HL-60 (cell line): ENCODE measurements around the gene TAS2R41.

ENCODE experiments used
- DNase-seq, 2 experiments: peaks; one replicate each; pipeline ENCODE4 v3.0.0-alpha.2; 2010 to 2020; ENCODE audit warnings: low read depth in 1 of 2, low spot score in 1 of 2
- H3K27ac ChIP-seq: fragments of 250-450 bp; sonication (Bioruptor Pico); replicated peaks from 2 replicates; pipeline ENCODE4 v1.5.1; 2020; ENCODE audit warnings: mild to moderate bottlenecking, moderate library complexity
- H3K27me3 ChIP-seq: fragments of 250-450 bp; sonication (Bioruptor Pico); 2 replicates; pipeline ENCODE4 v1.5.1; 2021; ENCODE audit warnings: mild to moderate bottlenecking, moderate library complexity; ENCODE audit not compliant: insufficient read depth, poor library complexity, severe bottlenecking
- H3K4me3 ChIP-seq: replicated peaks from 2 replicates; pipeline ENCODE4 v1.5.1; 2011; ENCODE audit warnings: mild to moderate bottlenecking, control low read depth, low read length; ENCODE audit not compliant: insufficient read depth
- CTCF ChIP-seq: IDR thresholded peaks from one replicate; pipeline ENCODE4 v1.5.1; 2011; ENCODE audit warnings: low read length, control low read depth, inconsistent platforms; ENCODE audit not compliant: insufficient read depth
- GABPA ChIP-seq: IDR thresholded peaks from 2 replicates; pipeline ENCODE4 v1.6.1; 2012; ENCODE audit warnings: low read depth
- POLR2AphosphoS5 ChIP-seq: IDR thresholded peaks from 2 replicates; pipeline ENCODE4 v1.6.1; 2012; ENCODE audit warnings: low read depth
- SPI1 ChIP-seq: IDR thresholded peaks from 2 replicates; pipeline ENCODE4 v1.6.1; 2012; ENCODE audit warnings: low read depth, mild to moderate bottlenecking, borderline replicate concordance
- TF ChIP-seq, protein P1 (sequence below): IDR thresholded peaks from 2 replicates; pipeline ENCODE4 v1.6.1; 2012; ENCODE audit warnings: low read depth; ENCODE audit not compliant: insufficient replicate concordance

The TAS2R41 gene

DNA sequence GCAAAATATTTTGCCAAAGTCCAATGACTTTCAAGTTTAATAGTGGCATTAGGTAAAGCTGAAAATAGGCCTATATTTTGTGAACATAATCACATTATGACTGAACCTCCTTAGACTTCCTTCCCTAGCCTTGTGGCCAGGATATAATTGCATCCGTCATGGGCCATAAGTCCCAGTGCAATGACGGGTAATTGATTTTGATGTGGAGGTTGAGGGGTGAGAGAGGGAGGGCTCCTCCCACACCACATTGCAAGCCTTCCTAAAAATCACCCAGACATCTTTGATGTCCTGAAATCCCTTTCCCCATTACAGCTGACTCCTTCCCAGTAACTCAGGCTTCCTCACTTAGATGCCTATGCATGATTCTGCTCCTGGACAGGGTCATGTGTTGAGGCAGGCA, 25.6 kb downstream of the TAS2R41 start:
- Histone ChIP-seq H3K27me3 (no peaks in the 10 kb centered on the region), H3K4me3 (no peak overlapping the region), H3K27ac (no peak overlapping the region)
- no peak for DNase-seq
- TF ChIP-seq POLR2AphosphoS5 (no peak), GABPA (no peak), SPI1 (no peak), CTCF (no peak)
- TF ChIP-seq, protein P1, sequence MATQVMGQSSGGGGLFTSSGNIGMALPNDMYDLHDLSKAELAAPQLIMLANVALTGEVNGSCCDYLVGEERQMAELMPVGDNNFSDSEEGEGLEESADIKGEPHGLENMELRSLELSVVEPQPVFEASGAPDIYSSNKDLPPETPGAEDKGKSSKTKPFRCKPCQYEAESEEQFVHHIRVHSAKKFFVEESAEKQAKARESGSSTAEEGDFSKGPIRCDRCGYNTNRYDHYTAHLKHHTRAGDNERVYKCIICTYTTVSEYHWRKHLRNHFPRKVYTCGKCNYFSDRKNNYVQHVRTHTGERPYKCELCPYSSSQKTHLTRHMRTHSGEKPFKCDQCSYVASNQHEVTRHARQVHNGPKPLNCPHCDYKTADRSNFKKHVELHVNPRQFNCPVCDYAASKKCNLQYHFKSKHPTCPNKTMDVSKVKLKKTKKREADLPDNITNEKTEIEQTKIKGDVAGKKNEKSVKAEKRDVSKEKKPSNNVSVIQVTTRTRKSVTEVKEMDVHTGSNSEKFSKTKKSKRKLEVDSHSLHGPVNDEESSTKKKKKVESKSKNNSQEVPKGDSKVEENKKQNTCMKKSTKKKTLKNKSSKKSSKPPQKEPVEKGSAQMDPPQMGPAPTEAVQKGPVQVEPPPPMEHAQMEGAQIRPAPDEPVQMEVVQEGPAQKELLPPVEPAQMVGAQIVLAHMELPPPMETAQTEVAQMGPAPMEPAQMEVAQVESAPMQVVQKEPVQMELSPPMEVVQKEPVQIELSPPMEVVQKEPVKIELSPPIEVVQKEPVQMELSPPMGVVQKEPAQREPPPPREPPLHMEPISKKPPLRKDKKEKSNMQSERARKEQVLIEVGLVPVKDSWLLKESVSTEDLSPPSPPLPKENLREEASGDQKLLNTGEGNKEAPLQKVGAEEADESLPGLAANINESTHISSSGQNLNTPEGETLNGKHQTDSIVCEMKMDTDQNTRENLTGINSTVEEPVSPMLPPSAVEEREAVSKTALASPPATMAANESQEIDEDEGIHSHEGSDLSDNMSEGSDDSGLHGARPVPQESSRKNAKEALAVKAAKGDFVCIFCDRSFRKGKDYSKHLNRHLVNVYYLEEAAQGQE = no peak

DNA sequence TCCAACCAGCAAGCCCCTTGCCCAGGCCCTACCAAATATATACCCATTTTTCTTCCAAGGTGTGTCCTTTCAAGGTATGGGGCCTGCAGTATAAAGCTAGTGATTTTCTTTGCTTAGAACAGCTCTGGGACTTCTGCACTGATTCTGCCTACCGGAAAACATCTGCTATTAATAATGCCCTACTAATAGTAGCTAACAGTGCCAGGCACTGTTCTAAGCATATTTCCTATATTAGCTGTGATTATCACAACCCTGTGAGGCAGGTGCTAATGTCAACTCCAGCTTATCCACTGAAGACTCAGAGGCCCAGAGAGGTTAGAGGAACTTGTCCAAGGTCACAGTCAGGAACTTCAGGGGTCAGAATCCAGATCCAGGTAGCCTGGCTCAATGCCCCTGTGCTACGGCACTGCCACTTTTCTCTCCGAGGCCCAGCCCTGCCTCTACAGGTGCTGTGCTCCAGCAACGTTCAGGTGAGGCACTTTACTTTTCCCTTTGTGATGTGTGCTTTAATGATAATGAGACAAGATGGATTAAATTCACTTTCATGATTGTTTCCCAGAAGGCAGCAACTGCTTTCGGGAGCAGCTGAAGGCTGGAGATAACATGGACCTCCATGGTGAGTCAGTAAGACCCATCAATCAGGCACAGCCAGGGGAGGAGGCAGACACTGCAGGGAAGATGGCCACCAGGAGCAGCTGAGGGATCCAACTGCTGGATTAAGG, 26.7 kb downstream of the TAS2R41 start:
- no peak overlapping the region for H3K27ac ChIP-seq
- TF ChIP-seq GABPA (no peak), POLR2AphosphoS5 (no peak), SPI1 (no peak), CTCF (no peak)
- TF ChIP-seq, protein P1 = no peak
- no peaks in the 10 kb centered on the region for H3K27me3 ChIP-seq

DNA sequence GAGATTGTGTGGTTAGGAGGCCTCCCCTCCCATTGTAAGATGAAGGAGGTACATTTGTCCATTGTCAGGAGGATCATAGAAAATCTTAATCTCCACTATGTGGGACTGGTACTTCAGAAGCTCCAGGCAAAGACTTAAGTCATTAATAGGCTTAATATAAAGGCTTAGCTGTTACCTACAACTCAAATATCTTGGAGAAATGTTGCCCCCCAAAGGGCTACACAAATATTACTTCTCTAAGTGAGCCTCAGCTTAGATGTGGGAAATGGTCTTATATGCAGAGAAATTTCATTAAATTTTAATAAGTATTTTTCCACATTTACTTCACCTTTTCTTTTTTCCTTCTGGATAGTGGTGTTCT, 27.2 kb downstream of the TAS2R41 start:
- H3K27ac ChIP-seq = no peak overlapping the region
- no peaks in the 10 kb centered on the region for H3K27me3 ChIP-seq
- DNase-seq = no peak
- H3K4me3 ChIP-seq = no peak overlapping the region
- TF ChIP-seq CTCF = no peak
- no peak for TF ChIP-seq GABPA
- TF ChIP-seq, protein P1 = no peak
- TF ChIP-seq POLR2AphosphoS5 = no peak
- TF ChIP-seq SPI1 = no peak

More for the DNA sequence above, 26.7 kb downstream of the TAS2R41 start:
- DNase-seq = no peak
- H3K4me3 ChIP-seq = no peak overlapping the region
